Dedifferentiated amniotic fluid mesenchymal stem cell (primary cell): ENCODE data around the gene RBPJ.

ENCODE experiments used
- DNase-seq: peaks from one replicate; pipeline ENCODE4 v3.0.0-alpha.2; 2016; ENCODE audit errors: extremely low spot score

Gene RBPJ

DNA sequence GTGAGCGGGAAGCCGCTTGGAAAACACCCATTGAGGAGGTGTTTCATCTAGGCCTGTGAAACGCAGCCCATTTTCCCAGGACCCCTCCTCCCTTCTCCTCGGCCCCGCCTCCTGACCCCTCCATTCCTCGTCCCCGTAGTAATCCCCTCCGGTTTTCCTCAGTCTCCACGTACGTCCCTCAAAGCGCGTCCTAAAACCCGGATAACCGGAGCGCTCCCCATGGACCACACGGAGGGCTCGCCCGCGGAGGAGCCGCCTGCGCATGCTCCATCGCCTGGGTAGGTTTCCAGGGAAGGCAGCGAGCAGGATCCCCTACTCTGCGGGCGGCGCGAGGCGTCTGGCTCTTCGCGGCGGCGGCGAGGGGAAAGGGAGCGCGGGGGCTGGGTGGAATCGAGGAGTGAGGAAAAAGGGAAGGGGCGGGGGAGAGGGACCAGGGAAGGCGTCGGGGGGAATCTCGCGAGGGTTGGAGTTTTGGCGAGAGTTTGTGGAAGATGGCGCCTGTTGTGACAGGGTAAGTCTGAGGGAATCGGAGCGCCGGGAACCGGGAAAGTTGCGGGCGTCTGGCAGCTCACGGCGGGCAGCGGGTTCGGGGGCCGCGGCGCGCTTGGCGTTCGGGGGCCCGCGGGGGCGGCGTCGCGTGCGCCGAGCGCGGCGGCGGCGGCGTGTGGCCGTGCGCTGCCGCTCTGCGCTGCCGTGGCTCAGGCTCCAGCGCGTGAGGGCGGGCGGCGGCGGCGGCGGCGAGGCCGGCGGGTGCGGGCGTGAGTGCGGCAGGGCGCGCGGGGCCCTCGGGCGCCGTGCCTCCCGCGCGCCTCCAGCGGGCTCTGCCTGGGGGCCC lies at the start of gene RBPJ:
RBPJ (plus strand) TSS at position 477 of the 835 bp plus-strand sequence; CDS start at position 492, 15 bp downstream.
- DNase-seq: peak; percentile 96

DNA sequence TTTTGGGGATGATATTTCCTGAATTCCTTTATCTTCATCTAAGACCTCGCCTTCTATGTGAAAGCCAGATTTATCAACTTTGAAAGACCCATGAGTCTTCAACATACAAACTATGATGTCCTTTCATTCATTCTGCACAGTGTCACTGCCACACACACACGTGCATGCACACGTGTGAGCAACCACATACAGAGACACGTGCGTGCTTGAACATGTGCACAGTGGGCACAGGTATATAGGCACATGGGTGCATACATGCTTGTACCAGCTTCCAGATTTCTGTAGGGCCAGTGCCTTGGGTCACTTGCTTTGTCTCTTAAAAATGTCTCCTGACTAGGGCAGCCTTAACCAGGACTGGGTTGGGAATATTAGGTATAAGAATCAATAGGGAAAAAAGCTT lies 49.1 kb upstream of the RBPJ start:
- no peak for DNase-seq

GRCh38 chr4:26272654-26273615 lies 47.9 kb upstream of the RBPJ start:
- no peak for DNase-seq

DNA sequence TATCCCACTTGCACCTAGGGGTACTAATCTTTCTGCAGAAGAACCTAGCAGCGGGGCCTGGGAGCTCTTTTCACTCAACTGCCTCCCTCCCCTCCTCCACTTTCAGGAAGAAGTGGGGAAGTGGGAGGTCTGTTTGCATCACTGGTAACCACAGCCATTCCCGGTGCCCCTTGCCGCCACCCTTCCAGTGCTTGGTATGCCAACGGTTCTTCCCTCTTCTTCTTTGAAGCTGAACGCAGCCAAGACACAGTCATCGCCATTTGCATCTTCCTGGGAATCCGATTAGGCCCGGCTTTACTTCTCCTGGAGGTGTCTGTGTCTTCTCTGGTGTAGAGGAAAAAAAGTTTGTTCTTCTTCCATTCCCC lies 47.2 kb upstream of the RBPJ start:
- no peak for DNase-seq

DNA sequence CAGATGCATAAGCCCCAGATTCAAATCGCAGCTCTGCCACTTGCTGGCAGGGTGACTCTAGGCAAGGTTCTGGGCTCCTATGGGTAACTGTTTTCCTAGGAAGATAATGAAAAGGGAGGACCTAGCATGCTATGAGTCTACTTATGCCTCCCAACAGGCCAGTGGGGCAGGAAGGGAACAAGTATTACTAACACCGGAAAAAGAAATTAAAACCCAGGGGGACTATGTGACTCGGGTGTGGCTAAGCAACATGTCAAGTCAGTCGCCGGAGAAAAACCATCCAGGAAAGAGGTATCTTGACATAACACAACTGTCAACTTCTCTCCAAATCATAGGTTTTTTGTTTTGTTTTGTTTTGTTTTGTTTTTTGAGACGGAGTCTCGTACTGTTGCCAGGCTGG lies 45.5 kb upstream of the RBPJ start:
- DNase-seq: no peak

DNA sequence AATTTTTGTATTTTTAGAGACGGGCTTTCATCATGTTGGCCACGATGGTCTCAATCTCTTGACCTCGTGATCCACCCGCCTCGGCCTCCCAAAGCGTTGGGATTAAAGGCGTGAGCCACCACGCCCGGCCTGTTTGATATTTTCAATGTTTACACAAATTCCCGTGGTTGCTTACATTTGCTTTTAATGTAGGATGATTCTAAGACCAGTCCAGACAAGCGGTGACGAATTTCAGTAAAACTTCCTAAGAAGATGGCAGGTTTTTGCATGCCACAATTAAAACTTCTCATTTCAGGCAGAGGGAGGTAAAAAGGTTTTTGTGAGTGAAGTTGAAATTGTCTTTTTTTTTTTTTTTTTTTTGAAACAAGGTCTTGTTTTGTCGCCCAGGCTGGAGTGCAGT lies 41.4 kb upstream of the RBPJ start:
- no peak for DNase-seq

DNA sequence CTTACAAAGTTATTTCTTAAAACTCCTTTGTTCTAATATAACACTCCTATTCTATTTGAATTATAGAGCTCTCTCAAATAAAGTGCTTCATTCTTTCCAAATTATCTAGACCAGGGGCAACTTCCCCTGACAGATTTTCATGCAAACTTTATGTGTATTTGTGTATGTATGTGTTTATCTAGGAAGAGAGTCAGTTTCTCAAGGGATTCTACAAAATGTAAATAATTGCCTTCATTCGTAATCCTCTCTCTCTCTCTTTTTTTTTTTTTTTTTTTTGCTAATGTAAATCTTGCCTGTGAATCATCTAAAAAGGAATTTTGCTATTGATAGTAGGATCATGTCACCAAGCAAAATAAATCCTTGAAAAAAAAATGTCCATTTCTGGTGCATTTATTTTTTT lies 38.9 kb upstream of the RBPJ start:
- DNase-seq: peak; percentile 30

DNA sequence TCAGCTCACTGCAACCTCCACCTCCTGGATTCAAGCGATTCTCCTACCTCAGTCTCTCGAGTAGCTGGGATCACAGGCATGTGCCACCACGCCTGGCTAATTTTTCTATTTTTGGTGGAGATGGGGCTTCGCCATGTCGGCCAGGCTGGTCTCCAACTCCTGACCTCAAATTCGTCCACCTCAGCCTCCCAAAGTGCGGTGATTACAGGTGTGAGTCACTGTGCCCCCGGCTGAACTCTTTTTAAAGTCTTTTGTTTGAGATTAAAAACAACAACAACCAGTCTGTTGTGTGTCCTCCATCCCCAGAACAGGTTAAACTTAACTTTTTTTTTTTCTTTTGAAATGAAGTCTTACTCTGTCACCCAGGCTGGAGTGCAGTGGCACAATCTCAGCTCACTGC lies 36.3 kb upstream of the RBPJ start:
- no peak for DNase-seq

GRCh38 chr4:26285272-26285671 lies 35.5 kb upstream of the RBPJ start:
- no peak for DNase-seq

GRCh38 chr4:26287756-26288155 lies 33.1 kb upstream of the RBPJ start:
- DNase-seq: no peak

DNA sequence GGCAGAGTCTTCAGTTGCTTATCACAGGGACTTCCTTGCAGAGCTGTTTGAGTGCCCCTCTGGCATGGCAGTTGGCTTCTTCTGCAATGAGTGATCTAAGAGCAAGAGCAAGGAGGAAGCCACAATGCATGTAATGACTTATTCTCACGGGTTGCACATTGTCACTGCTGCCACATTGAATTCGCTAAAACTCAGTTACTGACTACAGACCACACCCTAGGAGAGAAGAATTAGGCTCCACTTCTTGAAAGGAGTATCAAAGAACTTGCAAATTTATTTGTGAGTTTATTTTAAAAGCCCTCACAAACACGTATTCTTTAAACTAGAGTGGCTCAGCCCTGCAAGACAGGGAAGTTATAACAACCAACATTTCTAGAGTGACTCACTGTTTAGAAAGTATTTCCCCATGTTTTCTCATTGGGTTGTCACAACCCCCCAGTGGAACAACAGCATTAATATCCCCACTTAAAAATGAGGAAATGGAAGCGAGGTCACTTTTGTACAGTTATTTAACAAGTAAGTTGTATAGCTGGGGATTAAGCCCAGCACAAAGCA lies 32.4 kb upstream of the RBPJ start:
- peak; percentile 25 for DNase-seq

- no peak for DNase-seq
Measured at GRCh38 chr4:26289401-26289800, 31.4 kb upstream of the RBPJ start.

DNA sequence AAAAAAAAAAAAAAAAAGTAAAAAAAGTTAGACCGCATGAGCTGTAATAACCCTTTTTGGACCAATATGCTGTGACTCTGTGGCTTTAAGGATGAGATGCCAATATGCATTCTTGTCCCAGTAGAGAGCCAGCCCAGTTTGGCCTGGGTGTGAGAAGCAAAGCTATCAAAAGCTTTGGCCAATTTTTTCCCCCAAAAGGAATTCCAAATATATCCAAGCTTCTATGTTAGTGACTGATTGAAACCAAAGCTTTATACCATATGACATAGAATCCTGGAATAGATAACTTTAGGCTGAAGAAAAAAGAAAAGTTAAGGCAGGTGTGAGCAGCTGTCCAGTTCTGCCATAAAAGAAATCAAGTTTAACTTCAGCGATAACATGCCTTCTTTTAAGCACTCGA lies 30.5 kb upstream of the RBPJ start:
- no peak for DNase-seq

GRCh38 chr4:26294904-26295303 lies 25.9 kb upstream of the RBPJ start:
- DNase-seq: no peak

- DNase-seq: no peak
Measured at GRCh38 chr4:26296021-26296420, 24.8 kb upstream of the RBPJ start.

- DNase-seq: no peak
Measured at GRCh38 chr4:26296514-26296913, 24.3 kb upstream of the RBPJ start.

GRCh38 chr4:26297219-26297618 lies 23.6 kb upstream of the RBPJ start:
- no peak for DNase-seq

DNA sequence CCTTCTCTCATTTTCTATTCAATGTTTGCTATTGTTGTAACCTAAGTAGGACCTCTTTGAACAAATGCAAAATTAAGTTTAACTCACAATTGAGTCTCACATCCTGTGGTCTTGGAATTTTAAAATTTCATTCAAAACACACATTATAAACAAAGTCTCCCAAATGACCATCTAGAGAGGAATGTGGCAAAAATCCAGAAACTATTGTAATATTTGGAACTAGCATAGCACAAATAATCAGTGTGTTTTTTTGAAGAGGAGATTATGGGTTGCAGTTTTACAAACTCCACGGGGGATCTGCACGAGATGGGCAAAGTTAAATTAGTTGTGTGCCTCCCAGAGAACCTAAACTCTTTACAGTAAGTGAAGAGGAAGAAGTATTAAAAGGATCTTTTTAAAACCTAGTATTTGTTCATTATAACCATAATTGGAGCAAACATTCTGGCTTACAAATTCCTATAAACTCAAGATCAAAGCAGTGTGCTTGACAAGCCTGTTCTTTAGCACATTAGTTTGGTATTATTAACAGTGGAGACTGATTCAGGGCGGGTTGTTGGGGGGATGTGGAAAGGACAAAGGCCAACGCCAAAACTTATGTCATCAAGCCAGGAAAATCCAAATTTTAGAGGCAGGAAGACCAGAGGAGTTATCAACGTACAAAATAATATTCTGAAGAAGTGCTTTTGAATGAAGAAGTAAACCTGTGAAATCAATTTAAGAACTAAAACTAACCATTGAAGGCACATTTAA lies 22.4 kb upstream of the RBPJ start:
- peak; percentile 84 for DNase-seq

GRCh38 chr4:26299254-26299882 lies 21.4 kb upstream of the RBPJ start:
- DNase-seq: no peak

- DNase-seq: no peak
Measured at GRCh38 chr4:26300314-26301307, 20.2 kb upstream of the RBPJ start.
